Keratinocyte (primary cell): Measurements from ENCODE around the gene PPT2. TPM values are rescaled to one million over a fixed set of nuclear protein-coding genes. Genes with fewer than 3 reads are reported as not detected.

Source experiments
- DNase-seq: peaks from one replicate; pipeline ENCODE4 v3.0.0-alpha.2; 2011; ENCODE audit warnings: low read depth, missing footprints, low spot score
- FAIRE-seq: peaks from 2 replicates; lab custom pipeline; 2011; peaks lifted over from hg19 to GRCh38; lab: Jason Lieb, UNC
- H2AFZ ChIP-seq: 2 replicates; pipeline ENCODE4 v1.6.0; 2012; ENCODE audit warnings: low read length, control low read depth, inconsistent platforms; ENCODE audit not compliant: control insufficient read depth
- H3K27ac ChIP-seq: 2 replicates; pipeline ENCODE4 v1.5.1; 2011; ENCODE audit warnings: low read length; ENCODE audit not compliant: control insufficient read depth, insufficient read depth
- H3K27me3 ChIP-seq: 3 replicates; pipeline ENCODE4 v1.6.0; 2011; ENCODE audit warnings: low read length; ENCODE audit not compliant: control insufficient read depth, insufficient read depth; ENCODE audit errors: extremely low read depth
- H3K36me3 ChIP-seq, 2 experiments: 2 replicates in 1 of 2; 3 replicates in 1 of 2; pipeline ENCODE4 v1.5.1; 2011; ENCODE audit warnings: low read length in 2 of 2, mild to moderate bottlenecking in 1 of 2; ENCODE audit not compliant: control insufficient read depth in 2 of 2, insufficient read depth in 2 of 2; ENCODE audit errors: extremely low read depth in 1 of 2
- H3K4me1 ChIP-seq: 3 replicates; pipeline ENCODE4 v1.5.1; 2011; ENCODE audit warnings: low read length; ENCODE audit not compliant: control insufficient read depth, insufficient read depth; ENCODE audit errors: extremely low read depth
- H3K4me2 ChIP-seq: 3 replicates; pipeline ENCODE4 v1.6.0; 2011; ENCODE audit warnings: low read depth, low read length; ENCODE audit not compliant: control insufficient read depth, insufficient read depth; ENCODE audit errors: extremely low read depth
- H3K4me3 ChIP-seq, 3 experiments: fragments of 200-600 bp in 1 of 3; sonication (generic) in 1 of 3; 2 replicates in 2 of 3; 3 replicates in 1 of 3; pipeline ENCODE4 v1.5.1; 2011 to 2016; ENCODE audit warnings: low read length in 3 of 3, mild to moderate bottlenecking in 3 of 3, control low read depth in 2 of 3, inconsistent platforms in 1 of 3, low read depth in 1 of 3, mixed read lengths in 1 of 3, mixed run types in 1 of 3, moderate library complexity in 1 of 3; ENCODE audit not compliant: control insufficient read depth in 2 of 3, insufficient read depth in 2 of 3; ENCODE audit errors: extremely low read depth in 1 of 3
- H3K79me2 ChIP-seq: 2 replicates; pipeline ENCODE4 v1.6.0; 2012; ENCODE audit warnings: low read length; ENCODE audit not compliant: control insufficient read depth, insufficient read depth
- H3K9ac ChIP-seq: 3 replicates; pipeline ENCODE4 v1.6.0; 2011; ENCODE audit warnings: low read length; ENCODE audit not compliant: control insufficient read depth, insufficient read depth; ENCODE audit errors: extremely low read depth
- H3K9me1 ChIP-seq: 3 replicates; pipeline ENCODE4 v1.6.0; 2011; ENCODE audit warnings: low read length; ENCODE audit not compliant: control insufficient read depth, insufficient read depth; ENCODE audit errors: extremely low read depth
- H3K9me3 ChIP-seq: 2 replicates; pipeline ENCODE4 v1.5.1; 2012; ENCODE audit warnings: low read depth, low read length; ENCODE audit not compliant: control insufficient read depth
- H4K20me1 ChIP-seq: 3 replicates; pipeline ENCODE4 v1.6.0; 2011; ENCODE audit warnings: low read length; ENCODE audit not compliant: control insufficient read depth, insufficient read depth; ENCODE audit errors: extremely low read depth
- CTCF ChIP-seq, 3 experiments: IDR thresholded peaks in 1 of 3; conservative IDR thresholded peaks in 1 of 3; optimal IDR thresholded peaks in 1 of 3; 2 replicates in 2 of 3; 3 replicates in 1 of 3; pipeline versions ENCODE3 to v1.5.1; 2011; ENCODE audit warnings: low read length in 3 of 3, mild to moderate bottlenecking in 3 of 3, moderate library complexity in 2 of 3, control low read depth in 1 of 3, inconsistent platforms in 1 of 3; ENCODE audit not compliant: insufficient read depth in 2 of 3; ENCODE audit errors: extremely low read depth in 1 of 3
- EZH2 ChIP-seq: IDR thresholded peaks from one replicate; pipeline ENCODE4 v1.6.1; 2012; ENCODE audit warnings: inconsistent platforms, mild to moderate bottlenecking, low read length, moderate library complexity
- dilution Hi-C: fragments of 300-500 bp; cut with MboI; formaldehyde crosslinking; loops from one replicate; pipeline ENCODE4 v1.7.0; 2020; ENCODE audit warnings: low sequenced_read_pairs; ENCODE audit not compliant: extremely low pct_ligation_motif_present
- polyA plus RNA-seq, 5 experiments: library from polyadenylated mRNA; depleted of rRNA in 3 of 5; stranded (reverse) in 3 of 5; stranded (forward) in 1 of 5; unstranded in 1 of 5; fragments of >200 nt; gene quantifications; 1 replicate in 1 of 5; 2 replicates in 3 of 5; 3 replicates in 1 of 5; pipeline versions ENCODE4 v1.2.1 to v1.2.3, GENCODE V29; 2011 to 2012; ENCODE audit warnings: missing spikeins in 2 of 5, low read depth in 1 of 5, low replicate concordance in 1 of 5

The PPT2 gene
- polyA plus RNA-seq, 1 donor (not counting 4 experiments of a cell fraction or from before 2014, with no cell fraction given) = 15.0 TPM

GRCh38 chr6:32194825-32195651 lies 41.1 kb downstream of the PPT2 start:
- peak; percentile 55 for FAIRE-seq
- H2AFZ ChIP-seq = peak overlapping the region; percentile 14

GRCh38 chr6:32195652-32195901 lies 41.6 kb downstream of the PPT2 start:
- H3K4me3 ChIP-seq = peak overlapping the region in 2 of 3 experiments; percentile 54 to 91
- no peaks in the 10 kb centered on the region for H3K27me3 ChIP-seq
- no peak overlapping the region for H2AFZ ChIP-seq
- FAIRE-seq = no peak
- H3K9me3 ChIP-seq = no peaks in the 10 kb centered on the region
- H3K9ac ChIP-seq = peak overlapping the region; percentile 97
- peak; percentile 97 for DNase-seq
- H4K20me1 ChIP-seq = no peaks in the 10 kb centered on the region
- no peaks in the 10 kb centered on the region for H3K36me3 ChIP-seq
- TF ChIP-seq EZH2 (no peak), CTCF (optimal IDR thresholded peaks at IDR 0.05 in 1 of 3, IDR thresholded peaks at IDR 0.05 in 1 of 3, conservative IDR thresholded peaks at IDR 0.05 in 1 of 3; ENCODE audit: extremely low read depth in 1 of 3, insufficient read depth in 2 of 3, low read length in 3 of 3) (peak in 2 of 3 experiments; percentile 16 to 65)
- H3K9me1 ChIP-seq = no peaks in the 10 kb centered on the region
- peak overlapping the region; percentile 75 for H3K4me2 ChIP-seq
- peaks cover 25% of the 10 kb centered on the region for H3K4me1 ChIP-seq
- dilution Hi-C loops = no loop called here
- no peaks in the 10 kb centered on the region for H3K79me2 ChIP-seq
- H3K27ac ChIP-seq = peak overlapping the region; percentile 96

More at GRCh38 chr6:32194825-32195651, 41.1 kb downstream of the PPT2 start:
- H3K9me1 ChIP-seq = no peaks in the 10 kb centered on the region
- no peaks in the 10 kb centered on the region for H3K27me3 ChIP-seq
- H3K9ac ChIP-seq = peak overlapping the region; percentile 64
- H3K27ac ChIP-seq = peak overlapping the region; percentile 66
- no peaks in the 10 kb centered on the region for H4K20me1 ChIP-seq
- TF ChIP-seq EZH2 = no peak
- TF ChIP-seq CTCF (optimal IDR thresholded peaks at IDR 0.05 in 1 of 3, IDR thresholded peaks at IDR 0.05 in 1 of 3, conservative IDR thresholded peaks at IDR 0.05 in 1 of 3; ENCODE audit: extremely low read depth in 1 of 3, insufficient read depth in 2 of 3, low read length in 3 of 3) = peak; percentile 54 to 76 (median 63)
- H3K4me2 ChIP-seq = peak overlapping the region; percentile 75
- no peak for DNase-seq
- dilution Hi-C loops = no loop called here
- no peaks in the 10 kb centered on the region for H3K79me2 ChIP-seq
- peak overlapping the region; percentile 28 to 73 (median 55) for H3K4me3 ChIP-seq
- no peaks in the 10 kb centered on the region for H3K36me3 ChIP-seq
- H3K9me3 ChIP-seq = no peaks in the 10 kb centered on the region
- H3K4me1 ChIP-seq = peaks cover 30% of the 10 kb centered on the region
